Sigmoid colon (tissue), 7 donors: ENCODE data around the gene B3GAT1. TPM values are rescaled to one million over a fixed set of nuclear protein-coding genes. Genes with fewer than 3 reads are reported as not detected.

ENCODE experiments used
- DNase-seq: peaks from one replicate; pipeline ENCODE4 v3.0.0-alpha.2; 2019
- H3K27ac ChIP-seq, 4 donors: fragments of 200-600 bp; sonication (generic); one replicate each; pipeline ENCODE4 v1.5.1; 2016 to 2019; ENCODE audit warnings: mild to moderate bottlenecking in 1 of 4
- H3K27me3 ChIP-seq, 3 donors: fragments of 200-600 bp; sonication (generic); one replicate each; pipeline ENCODE4 v1.5.1; 2019; ENCODE audit warnings: mild to moderate bottlenecking in 1 of 3
- H3K36me3 ChIP-seq, 4 donors: fragments of 200-600 bp; sonication (generic); one replicate each; pipeline ENCODE4 v1.5.1; 2016 to 2019
- H3K4me1 ChIP-seq, 4 donors: fragments of 200-600 bp; sonication (generic); one replicate each; pipeline ENCODE4 v1.5.1; 2017 to 2019
- H3K4me3 ChIP-seq, 4 donors: fragments of 200-600 bp; sonication (generic); one replicate each; pipeline ENCODE4 v1.5.1; 2017 to 2019; ENCODE audit warnings: mild to moderate bottlenecking in 2 of 4, moderate library complexity in 1 of 4
- H3K9me3 ChIP-seq, 4 donors: fragments of 200-600 bp in 3 of 4; sonication (generic) in 3 of 4; one replicate each; pipeline versions ENCODE4 v1.5.1 to v1.6.1; 2013 to 2019
- EP300 ChIP-seq, 4 donors: sonication (generic); formaldehyde crosslinking; IDR thresholded peaks; one replicate each; pipeline ENCODE4 v1.6.1; 2017; ENCODE audit warnings: antibody characterized with exemption in 4 of 4
- POLR2A ChIP-seq, 2 donors: fragments of 450-650 bp; IDR thresholded peaks; one replicate each; pipeline ENCODE4 v1.6.1; 2016; ENCODE audit warnings: antibody characterized with exemption in 2 of 2, mild to moderate bottlenecking in 2 of 2, moderate library complexity in 2 of 2
- POLR2AphosphoS5 ChIP-seq, 4 donors: sonication (generic); formaldehyde crosslinking; IDR thresholded peaks; one replicate each; pipeline ENCODE4 v1.6.1; 2017; ENCODE audit warnings: antibody characterized with exemption in 4 of 4
- WGBS, 2 donors: extraction: QIAGEN DNeasy Blood & Tissue Kit; methylation state at CpG; one replicate each; pipeline ENCODE4 v1.1.7; 2013; 5-methylcytosine and 5-hydroxymethylcytosine counted together
- intact Hi-C: fragments of 100-400 bp; cut with DNase I; formaldehyde crosslinking; loops from one replicate; pipeline ENCODE4 v1.15.1; 2023
- polyA plus RNA-seq, 3 donors: library from polyadenylated mRNA; stranded (reverse); fragments of 200-250 nt; gene quantifications; one replicate each; pipeline ENCODE4 v1.2.3, GENCODE V29; 2013
- total RNA-seq, 4 donors: library from RNA; depleted of rRNA; stranded (reverse); fragments of >200 nt; gene quantifications; one replicate each; pipeline ENCODE4 v1.1.0, GENCODE V29; 2016
- TF ChIP-seq, protein P1 (sequence below), 4 experiments: fragments of 450-650 bp in 3 of 4; fragments of 200-600 bp in 1 of 4; IDR thresholded peaks; one replicate each; pipeline ENCODE4 v1.5.1; 2016 to 2019; ENCODE audit warnings: antibody characterized with exemption in 4 of 4, mild to moderate bottlenecking in 3 of 4, moderate library complexity in 2 of 4
- donor health status: healthy with polysubstance abuse.
- donor health status: Bipolar disorder and iron deficiency.
- donor health status: healthy.

The B3GAT1 gene
- total and polyA plus RNA-seq, 7 donors = 0.16 to 0.63 (median 0.27) TPM; not detected in 3

DNA sequence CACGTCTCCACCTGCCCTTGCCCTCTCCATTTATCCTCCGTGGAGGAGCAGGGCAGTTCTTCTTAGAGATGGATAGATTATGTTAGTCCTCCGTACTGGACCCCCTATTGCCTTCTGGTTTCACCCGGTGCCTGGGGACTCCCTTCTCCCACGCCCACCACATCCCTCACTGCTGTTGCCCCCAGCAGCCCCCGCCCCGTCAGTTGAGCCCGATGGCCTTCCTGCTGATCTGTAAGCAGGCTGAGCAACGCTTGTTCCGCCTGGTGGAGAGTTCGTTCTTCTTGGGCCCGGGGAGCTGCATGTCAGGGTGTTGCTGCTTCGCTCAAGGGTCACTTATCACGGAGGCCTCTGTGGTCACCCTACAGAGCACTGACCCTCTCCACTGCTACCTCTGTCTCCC is 34.2 kb downstream of the B3GAT1 start:
- H3K4me1 ChIP-seq = no peaks in the 10 kb centered on the region
- no peaks in the 10 kb centered on the region for H3K9me3 ChIP-seq
- no peaks in the 10 kb centered on the region for H3K27me3 ChIP-seq
- no peak overlapping the region for H3K27ac ChIP-seq
- H3K36me3 ChIP-seq = peaks cover 0 to 22% (median 4%) of the 10 kb centered on the region in 4 donors
- intact Hi-C loops = no loop called here
- 90 to 91% methylated on average over 14 of the region's 14 CpGs for WGBS, 2 donors
- H3K4me3 ChIP-seq = no peak overlapping the region
- no peak for DNase-seq
- TF ChIP-seq, protein P1, sequence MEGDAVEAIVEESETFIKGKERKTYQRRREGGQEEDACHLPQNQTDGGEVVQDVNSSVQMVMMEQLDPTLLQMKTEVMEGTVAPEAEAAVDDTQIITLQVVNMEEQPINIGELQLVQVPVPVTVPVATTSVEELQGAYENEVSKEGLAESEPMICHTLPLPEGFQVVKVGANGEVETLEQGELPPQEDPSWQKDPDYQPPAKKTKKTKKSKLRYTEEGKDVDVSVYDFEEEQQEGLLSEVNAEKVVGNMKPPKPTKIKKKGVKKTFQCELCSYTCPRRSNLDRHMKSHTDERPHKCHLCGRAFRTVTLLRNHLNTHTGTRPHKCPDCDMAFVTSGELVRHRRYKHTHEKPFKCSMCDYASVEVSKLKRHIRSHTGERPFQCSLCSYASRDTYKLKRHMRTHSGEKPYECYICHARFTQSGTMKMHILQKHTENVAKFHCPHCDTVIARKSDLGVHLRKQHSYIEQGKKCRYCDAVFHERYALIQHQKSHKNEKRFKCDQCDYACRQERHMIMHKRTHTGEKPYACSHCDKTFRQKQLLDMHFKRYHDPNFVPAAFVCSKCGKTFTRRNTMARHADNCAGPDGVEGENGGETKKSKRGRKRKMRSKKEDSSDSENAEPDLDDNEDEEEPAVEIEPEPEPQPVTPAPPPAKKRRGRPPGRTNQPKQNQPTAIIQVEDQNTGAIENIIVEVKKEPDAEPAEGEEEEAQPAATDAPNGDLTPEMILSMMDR (IDR thresholded peaks at IDR 0.05) = no peak
- TF ChIP-seq POLR2AphosphoS5 (IDR thresholded peaks at IDR 0.05) = no peak
- TF ChIP-seq EP300 (IDR thresholded peaks at IDR 0.05) = no peak
- no peak for TF ChIP-seq POLR2A (IDR thresholded peaks at IDR 0.05)

DNA sequence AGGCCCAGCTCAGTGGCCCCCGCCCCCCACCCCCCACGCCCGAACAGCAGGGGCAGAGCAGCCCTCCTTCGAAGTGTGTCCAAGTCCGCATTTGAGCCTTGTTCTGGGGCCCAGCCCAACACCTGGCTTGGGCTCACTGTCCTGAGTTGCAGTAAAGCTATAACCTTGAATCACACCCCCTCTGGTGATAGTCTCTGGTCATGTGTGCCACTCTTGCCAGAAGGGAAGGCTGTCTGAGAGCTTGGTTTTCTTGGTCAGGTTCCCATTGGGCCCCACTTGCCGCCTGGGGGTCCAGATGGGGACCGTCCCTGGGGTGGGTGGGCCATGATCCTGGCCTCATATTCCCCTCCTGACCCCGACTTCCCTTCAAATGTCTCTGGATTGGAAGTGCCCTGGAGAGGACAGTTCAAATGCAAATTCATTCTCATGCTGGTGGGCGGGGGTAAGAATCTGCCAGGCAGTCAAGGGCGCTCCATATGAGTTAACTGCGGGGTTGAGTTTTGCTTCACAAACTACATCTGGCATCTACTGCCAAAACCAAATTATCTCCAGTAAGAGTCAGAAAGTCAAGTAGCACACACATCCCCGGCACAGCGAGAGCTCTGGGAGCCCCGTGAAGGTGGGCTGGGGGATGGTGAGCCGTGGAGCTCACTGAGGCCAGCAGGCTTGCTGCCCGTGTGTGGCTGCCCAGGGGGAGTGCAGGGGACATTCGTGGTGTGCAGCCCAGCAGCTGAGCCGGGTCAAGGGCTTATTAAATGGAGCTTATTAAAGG is 35.7 kb downstream of the B3GAT1 start:
- H3K27ac ChIP-seq = no peak overlapping the region
- H3K4me1 ChIP-seq = no peaks in the 10 kb centered on the region
- no peak overlapping the region for H3K4me3 ChIP-seq
- intact Hi-C loops = no loop called here
- H3K9me3 ChIP-seq = no peaks in the 10 kb centered on the region
- DNase-seq = peak; percentile 36
- peaks cover 0 to 35% (median 4%) of the 10 kb centered on the region in 4 donors for H3K36me3 ChIP-seq
- WGBS, 2 donors = 83 to 90% methylated on average over 18 of the region's 18 CpGs
- H3K27me3 ChIP-seq = no peaks in the 10 kb centered on the region
- TF ChIP-seq EP300 (IDR thresholded peaks at IDR 0.05) (no peak), POLR2A (IDR thresholded peaks at IDR 0.05) (no peak), POLR2AphosphoS5 (IDR thresholded peaks at IDR 0.05) (no peak)
- TF ChIP-seq, protein P1 (IDR thresholded peaks at IDR 0.05) = no peak

DNA sequence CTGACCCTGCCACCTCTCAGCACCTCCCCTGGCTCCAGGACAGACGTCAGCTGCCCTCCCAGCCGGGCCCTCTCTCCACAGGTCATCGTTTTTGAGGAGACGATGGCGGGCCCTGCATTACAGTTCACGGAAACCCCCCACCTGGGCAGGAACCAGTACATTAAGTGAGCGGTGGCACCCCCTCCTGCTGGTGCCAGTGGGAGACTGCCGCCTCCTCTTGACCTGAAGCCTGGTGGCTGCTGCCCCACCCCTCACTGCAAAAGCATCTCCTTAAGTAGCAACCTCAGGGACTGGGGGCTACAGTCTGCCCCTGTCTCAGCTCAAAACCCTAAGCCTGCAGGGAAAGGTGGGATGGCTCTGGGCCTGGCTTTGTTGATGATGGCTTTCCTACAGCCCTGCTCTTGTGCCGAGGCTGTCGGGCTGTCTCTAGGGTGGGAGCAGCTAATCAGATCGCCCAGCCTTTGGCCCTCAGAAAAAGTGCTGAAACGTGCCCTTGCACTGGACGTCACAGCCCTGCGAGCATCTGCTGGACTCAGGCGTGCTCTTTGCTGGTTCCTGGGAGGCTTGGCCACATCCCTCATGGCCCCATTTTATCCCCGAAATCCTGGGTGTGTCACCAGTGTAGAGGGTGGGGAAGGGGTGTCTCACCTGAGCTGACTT is 37.0 kb downstream of the B3GAT1 start:
- peak; percentile 54 for DNase-seq
- no peak overlapping the region for H3K4me3 ChIP-seq
- WGBS, 2 donors = 89 to 92% methylated on average over 16 of the region's 16 CpGs
- H3K36me3 ChIP-seq = peaks cover 0 to 49% (median 7%) of the 10 kb centered on the region in 4 donors
- no peak for TF ChIP-seq POLR2AphosphoS5 (IDR thresholded peaks at IDR 0.05)
- TF ChIP-seq EP300 (IDR thresholded peaks at IDR 0.05) = no peak
- TF ChIP-seq, protein P1 (IDR thresholded peaks at IDR 0.05) = no peak
- no peak for TF ChIP-seq POLR2A (IDR thresholded peaks at IDR 0.05)
- no peak overlapping the region for H3K27ac ChIP-seq
- intact Hi-C loops = no loop called here
- no peaks in the 10 kb centered on the region for H3K9me3 ChIP-seq
- no peaks in the 10 kb centered on the region for H3K27me3 ChIP-seq
- no peaks in the 10 kb centered on the region for H3K4me1 ChIP-seq

DNA sequence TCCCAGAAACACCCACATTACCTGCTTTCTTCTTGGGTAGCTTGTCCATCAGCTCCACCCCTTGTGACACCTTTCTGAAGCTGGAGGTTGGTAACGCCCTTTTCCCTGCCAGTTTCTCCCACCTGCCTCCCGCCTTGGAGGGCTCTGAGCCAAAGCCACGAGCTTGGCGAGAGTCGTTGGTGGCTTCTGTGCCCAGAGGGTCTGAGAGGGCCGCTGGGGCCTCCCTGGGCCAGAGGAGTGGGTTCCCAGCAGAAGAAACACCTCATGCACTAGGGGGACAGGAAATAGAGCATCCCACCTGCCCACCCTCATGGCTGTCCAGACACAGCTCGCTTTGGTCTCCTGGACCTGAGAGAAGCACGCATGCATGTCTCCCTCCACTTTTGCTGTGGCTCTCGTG is 37.9 kb downstream of the B3GAT1 start:
- Histone ChIP-seq H3K27ac (no peak overlapping the region), H3K4me3 (no peak overlapping the region), H3K36me3 (peaks cover 0 to 57% (median 12%) of the 10 kb centered on the region in 4 donors), H3K9me3 (no peaks in the 10 kb centered on the region), H3K4me1 (no peaks in the 10 kb centered on the region), H3K27me3 (no peaks in the 10 kb centered on the region)
- TF ChIP-seq POLR2AphosphoS5 (IDR thresholded peaks at IDR 0.05) = no peak
- no peak for TF ChIP-seq POLR2A (IDR thresholded peaks at IDR 0.05)
- TF ChIP-seq, protein P1 (IDR thresholded peaks at IDR 0.05) = no peak
- TF ChIP-seq EP300 (IDR thresholded peaks at IDR 0.05) = no peak
- intact Hi-C loops = no loop called here
- peak; percentile 60 for DNase-seq
- 84 to 85% methylated on average over 9 of the region's 9 CpGs for WGBS, 2 donors
